Thyroid gland (tissue), 4 donors: Measurements from ENCODE around the gene SREK1IP1. TPM values are rescaled to one million over a fixed set of nuclear protein-coding genes. Genes with fewer than 3 reads are reported as not detected.
A peak's percentile ranks its signal among the peaks of the same experiment; 100 is the strongest.

ENCODE experiments used
- DNase-seq, 2 donors: peaks; one replicate each; pipeline ENCODE4 v3.0.0-alpha.2; 2019
- H3K27ac ChIP-seq, 3 donors: fragments of 200-600 bp; sonication (generic); 1 replicate in 2 of 3; 2 replicates in 1 of 3; pipeline ENCODE4 v1.5.1; 2016 to 2019; ENCODE audit warnings: mild to moderate bottlenecking in 1 of 3, moderate library complexity in 1 of 3
- H3K27me3 ChIP-seq: fragments of 200-600 bp; sonication (generic); one replicate; pipeline ENCODE4 v1.5.1; 2019
- H3K36me3 ChIP-seq, 2 donors: fragments of 200-600 bp; sonication (generic); one replicate each; pipeline ENCODE4 v1.5.1; 2016 to 2019
- H3K4me1 ChIP-seq, 2 donors: fragments of 200-600 bp; sonication (generic); one replicate each; pipeline ENCODE4 v1.5.1; 2017 to 2019
- H3K4me3 ChIP-seq, 3 donors: fragments of 200-600 bp; sonication (generic); replicated peaks in 1 of 3; 1 replicate in 2 of 3; 2 replicates in 1 of 3; pipeline ENCODE4 v1.5.1; 2016; ENCODE audit warnings: mild to moderate bottlenecking in 1 of 3
- H3K9me3 ChIP-seq: fragments of 200-600 bp; sonication (generic); one replicate; pipeline ENCODE4 v1.5.1; 2017
- CTCF ChIP-seq, 6 experiments: fragments of 200-600 bp in 3 of 6; fragments of 450-650 bp in 3 of 6; sonication (generic) in 3 of 6; IDR thresholded peaks; one replicate each; pipeline ENCODE4 v1.5.1; 2016 to 2019; ENCODE audit warnings: antibody characterized with exemption in 6 of 6, mild to moderate bottlenecking in 2 of 6, inconsistent platforms in 1 of 6, moderate library complexity in 1 of 6
- POLR2A ChIP-seq, 2 donors: fragments of 450-650 bp; IDR thresholded peaks; one replicate each; pipeline ENCODE4 v1.6.1; 2017; ENCODE audit warnings: antibody characterized with exemption in 2 of 2, mild to moderate bottlenecking in 2 of 2, moderate library complexity in 1 of 2
- WGBS, 2 donors: methylation state at CpG; one replicate each; pipeline ENCODE4 v1.1.5; 2017; 5-methylcytosine and 5-hydroxymethylcytosine counted together
- intact Hi-C: fragments of 100-400 bp; cut with DNase I; formaldehyde crosslinking; loops from one replicate; pipeline ENCODE4 v1.15.1; 2023
- total RNA-seq, 4 donors: library from RNA; depleted of rRNA; stranded (reverse); fragments of >200 nt; gene quantifications; one replicate each; pipeline ENCODE4 v1.2.3, GENCODE V29; 2016

The SREK1IP1 gene
- total RNA-seq, 4 donors from 2014 or later = 8.5 to 10.5 (median 9.8) TPM

DNA sequence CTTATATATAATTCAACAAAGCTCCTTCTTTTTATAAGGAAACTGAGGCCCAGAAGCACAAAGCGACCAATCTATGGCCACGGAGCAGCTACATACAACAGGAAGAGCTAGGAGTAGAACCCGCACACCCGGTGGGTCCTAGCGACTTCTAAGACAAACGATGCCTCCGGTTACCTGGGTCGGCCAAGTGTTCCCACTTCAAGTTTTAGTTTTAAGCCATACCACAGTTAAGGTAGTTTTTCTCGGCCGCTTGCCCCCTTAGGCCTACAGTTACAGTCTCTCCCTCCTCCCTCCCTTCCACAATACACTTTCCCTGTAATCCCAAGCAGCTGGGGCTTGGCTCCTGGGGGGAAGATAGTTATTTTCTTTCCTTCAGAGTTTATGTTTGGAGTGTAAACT, 533 bp downstream of the SREK1IP1 start:
- Histone ChIP-seq H3K4me1 (peaks cover 30 to 34% of the 10 kb centered on the region in 2 donors), H3K4me3 (peak overlapping the region; percentile 80), H3K27me3 (no peaks in the 10 kb centered on the region), H3K36me3 (peaks cover 0 to 3% of the 10 kb centered on the region in 2 donors), H3K27ac (peak overlapping the region; percentile 37 to 97 (median 84)), H3K9me3 (no peaks in the 10 kb centered on the region)
- peak in 1 of 2 donors; percentile 6 for DNase-seq
- intact Hi-C loops = no loop called here
- 0% methylated on average over 10 of the region's 10 CpGs for WGBS, 2 donors
- no peak for TF ChIP-seq CTCF (IDR thresholded peaks at IDR 0.05)
- no peak for TF ChIP-seq POLR2A (IDR thresholded peaks at IDR 0.05)

DNA sequence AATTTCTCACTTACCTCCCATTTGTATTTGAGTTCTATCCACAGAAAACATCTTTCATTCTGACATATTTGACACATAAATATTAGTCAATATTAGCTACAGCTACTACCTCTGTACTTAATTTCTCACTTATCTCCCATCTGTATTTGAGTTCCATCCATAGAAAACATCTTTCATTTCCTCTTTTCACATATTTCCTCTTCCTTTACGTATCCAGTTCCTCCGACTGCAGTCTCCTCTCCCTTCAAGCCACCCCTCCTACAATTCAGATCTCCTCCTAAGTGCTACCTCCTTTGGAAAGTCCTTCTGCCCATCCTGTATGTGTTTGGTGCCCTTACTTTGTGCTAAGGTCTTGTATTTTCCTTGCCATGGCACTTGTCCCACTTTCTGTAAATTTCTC, 1.6 kb downstream of the SREK1IP1 start:
- WGBS, 2 donors = 66 to 81% methylated on average over 2 of the region's 2 CpGs
- no peak for DNase-seq
- Histone ChIP-seq H3K9me3 (no peaks in the 10 kb centered on the region), H3K27ac (no peak overlapping the region), H3K27me3 (no peaks in the 10 kb centered on the region), H3K4me3 (peak overlapping the region in 1 of 3 donors; percentile 80), H3K4me1 (peaks cover 30 to 34% of the 10 kb centered on the region in 2 donors), H3K36me3 (peaks cover 0 to 6% of the 10 kb centered on the region in 2 donors)
- intact Hi-C loops = no loop called here
- no peak for TF ChIP-seq POLR2A (IDR thresholded peaks at IDR 0.05)
- TF ChIP-seq CTCF (IDR thresholded peaks at IDR 0.05) = no peak

DNA sequence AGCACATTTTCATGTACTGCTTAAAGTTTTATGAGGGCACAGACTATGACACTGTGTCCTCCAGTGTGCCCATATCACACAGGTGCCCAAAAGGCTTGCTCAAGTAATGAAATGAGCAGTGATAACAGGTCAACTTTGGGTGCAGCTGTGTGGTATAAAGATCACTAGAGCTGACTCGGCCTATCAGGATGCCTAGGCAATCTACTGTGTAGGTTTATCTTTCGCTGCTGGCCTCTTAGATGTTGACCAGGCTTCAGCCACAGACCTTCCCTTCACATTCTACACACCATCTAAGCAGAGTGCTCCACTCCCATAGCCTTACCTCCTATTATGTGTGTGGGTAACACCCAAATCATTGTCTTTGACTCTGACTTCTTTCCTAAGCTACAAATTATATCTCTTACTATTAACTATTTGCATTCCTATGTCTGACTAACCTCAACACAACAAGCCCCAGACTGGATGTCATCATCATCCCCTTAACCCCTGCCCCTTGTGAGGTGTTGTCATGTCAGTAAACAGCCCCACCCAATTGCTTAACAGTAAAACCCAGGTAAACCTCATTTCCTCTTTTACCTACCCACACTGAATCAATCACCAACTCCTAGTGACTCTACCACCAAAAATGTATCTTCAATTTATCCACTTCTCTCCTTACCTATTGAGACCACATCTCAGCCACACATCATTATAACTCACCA, 2.5 kb downstream of the SREK1IP1 start:
- Histone ChIP-seq H3K4me1 (peaks cover 30 to 34% of the 10 kb centered on the region in 2 donors), H3K4me3 (no peak overlapping the region), H3K9me3 (no peaks in the 10 kb centered on the region), H3K27me3 (no peaks in the 10 kb centered on the region), H3K36me3 (peaks cover 0 to 6% of the 10 kb centered on the region in 2 donors), H3K27ac (no peak overlapping the region)
- TF ChIP-seq POLR2A (IDR thresholded peaks at IDR 0.05) = no peak
- no peak for TF ChIP-seq CTCF (IDR thresholded peaks at IDR 0.05)
- 98 to 100% methylated on average over 2 of the region's 2 CpGs for WGBS, 2 donors
- DNase-seq = no peak
- intact Hi-C loops = no loop called here

GRCh38 chr5:64763948-64764503, 4.5 kb downstream of the SREK1IP1 start:
- H3K27me3 ChIP-seq = no peaks in the 10 kb centered on the region
- no peak overlapping the region for H3K4me3 ChIP-seq
- TF ChIP-seq CTCF (IDR thresholded peaks at IDR 0.05) = no peak
- no peak for TF ChIP-seq POLR2A (IDR thresholded peaks at IDR 0.05)
- peaks cover 0 to 6% of the 10 kb centered on the region in 2 donors for H3K36me3 ChIP-seq
- no peak for DNase-seq
- H3K27ac ChIP-seq = no peak overlapping the region
- WGBS, 2 donors = 89 to 92% methylated on average over 4 of the region's 4 CpGs
- intact Hi-C loops = no loop called here
- H3K4me1 ChIP-seq = peaks cover 18% of the 10 kb centered on the region in 2 donors
- no peaks in the 10 kb centered on the region for H3K9me3 ChIP-seq

DNA sequence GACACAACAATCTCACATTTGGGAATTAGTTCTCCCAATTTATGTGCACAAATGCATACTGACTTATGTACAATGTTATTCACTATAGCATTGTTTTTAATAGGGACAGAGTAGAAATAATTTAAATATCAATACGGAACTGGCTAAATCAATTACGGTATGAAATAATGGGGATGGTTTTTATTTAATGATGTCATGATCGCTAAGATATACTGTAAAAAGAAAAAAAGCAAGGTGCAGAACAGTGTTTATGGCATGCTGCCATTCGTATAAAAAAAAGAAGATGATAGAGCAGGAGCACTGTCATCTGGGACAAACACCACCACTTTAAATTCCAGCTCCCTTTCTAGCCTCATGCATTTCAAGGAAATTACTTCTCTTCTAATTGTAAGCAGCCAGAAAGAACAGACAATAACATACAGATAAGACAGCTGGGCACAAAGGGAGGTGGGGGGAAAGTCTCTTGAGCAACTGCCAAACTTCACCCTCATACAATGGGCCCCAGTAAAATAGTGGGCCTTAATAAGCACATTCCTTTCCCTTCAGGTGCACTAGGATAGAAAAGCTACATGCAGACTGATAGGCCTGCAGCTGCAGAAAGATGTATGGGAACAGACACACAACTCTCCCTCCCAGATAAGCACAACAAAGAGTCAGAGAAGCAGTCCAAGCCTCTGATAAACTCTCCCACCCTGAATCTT, 8.4 kb downstream of the SREK1IP1 start:
- Histone ChIP-seq H3K9me3 (no peaks in the 10 kb centered on the region), H3K27me3 (no peaks in the 10 kb centered on the region), H3K27ac (no peak overlapping the region), H3K4me3 (no peak overlapping the region), H3K4me1 (no peaks in the 10 kb centered on the region), H3K36me3 (peaks cover 0 to 6% of the 10 kb centered on the region in 2 donors)
- WGBS, 2 donors = 87 to 91% methylated on average over 4 of the region's 4 CpGs
- no peak for TF ChIP-seq CTCF (IDR thresholded peaks at IDR 0.05)
- TF ChIP-seq POLR2A (IDR thresholded peaks at IDR 0.05) = no peak
- intact Hi-C loops = no loop called here
- DNase-seq = no peak
